Adipocyte (in vitro differentiated cells): ENCODE data around the gene SSX4.
"Not testable (repeated sequence)": the region's sequence is repeated elsewhere in the genome, so short reads cannot be mapped to it uniquely, and the experiment has no call there.

Experiments
- DNase-seq: peaks from one replicate; pipeline ENCODE4 v3.0.0-alpha.2; 2015; ENCODE audit warnings: low read depth
- H3K27me3 ChIP-seq: replicated peaks from 2 replicates; pipeline ENCODE4 v1.7.0; 2013; ENCODE audit warnings: mild to moderate bottlenecking, low read length, moderate library complexity; ENCODE audit not compliant: control insufficient read depth, insufficient read depth
- H3K36me3 ChIP-seq: 2 replicates; pipeline ENCODE4 v1.7.0; 2013; ENCODE audit warnings: low read length, mild to moderate bottlenecking, moderate library complexity; ENCODE audit not compliant: control insufficient read depth, insufficient read depth, severe bottlenecking
- H3K4me1 ChIP-seq: 2 replicates; pipeline ENCODE4 v1.7.0; 2013; ENCODE audit warnings: mild to moderate bottlenecking, low read length, moderate library complexity; ENCODE audit not compliant: control insufficient read depth, insufficient read depth
- H3K4me3 ChIP-seq: 2 replicates; pipeline ENCODE4 v1.7.0; 2013; ENCODE audit warnings: mild to moderate bottlenecking, low read length, moderate library complexity
- H3K9ac ChIP-seq: 2 replicates; pipeline ENCODE4 v1.7.0; 2013; ENCODE audit warnings: mild to moderate bottlenecking, low read length, moderate library complexity
- H3K9me3 ChIP-seq: 2 replicates; pipeline ENCODE4 v1.7.0; 2013; ENCODE audit warnings: mild to moderate bottlenecking, low read length, moderate library complexity; ENCODE audit not compliant: control insufficient read depth

Gene SSX4

DNA sequence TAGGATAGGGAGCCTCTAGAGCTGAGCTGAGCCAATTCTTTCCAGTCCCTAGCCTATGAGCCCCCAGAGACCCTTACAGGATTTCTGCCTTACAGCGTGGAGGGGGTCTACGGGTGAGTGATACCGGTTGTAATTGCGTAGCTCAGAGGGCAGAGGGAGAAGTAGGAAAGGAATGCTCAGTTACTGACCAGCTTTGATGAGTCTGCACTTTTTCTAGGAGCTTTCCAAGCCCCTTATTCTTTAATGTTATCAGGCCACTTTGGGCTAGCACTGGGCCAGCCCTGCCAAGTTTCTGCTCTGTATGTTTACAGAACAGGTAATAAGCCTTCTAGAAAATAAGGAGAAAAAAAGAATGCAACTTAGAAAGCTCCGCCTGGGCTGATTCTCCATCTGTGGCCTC, 46.3 kb downstream of the SSX4 start:
- DNase-seq, H3K4me3 ChIP-seq, H3K36me3 ChIP-seq, H3K4me1 ChIP-seq, H3K9ac ChIP-seq, H3K27me3 ChIP-seq, H3K9me3 ChIP-seq: not testable (repeated sequence)

DNA sequence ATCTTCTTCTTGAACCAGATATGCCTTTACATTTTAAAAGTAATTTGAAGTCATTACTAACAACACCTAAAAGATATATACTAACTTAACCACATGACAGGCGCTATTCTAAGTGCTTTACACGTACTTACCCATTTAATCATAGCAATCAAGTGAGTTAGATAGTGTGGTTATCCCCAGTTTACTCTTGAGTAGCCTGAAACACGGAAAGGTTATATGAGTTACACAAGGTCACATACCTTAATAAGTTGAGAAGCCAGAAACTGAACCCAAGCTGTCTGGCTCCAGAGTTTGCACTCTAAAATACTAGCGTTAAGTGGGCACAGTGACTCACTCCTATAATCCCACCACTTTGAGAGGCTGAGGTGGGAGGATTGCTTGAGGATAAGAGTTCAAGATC, 46.8 kb downstream of the SSX4 start:
- not testable (repeated sequence) for H3K27me3 ChIP-seq, H3K36me3 ChIP-seq, H3K4me1 ChIP-seq, H3K9me3 ChIP-seq, H3K9ac ChIP-seq, DNase-seq, H3K4me3 ChIP-seq

DNA sequence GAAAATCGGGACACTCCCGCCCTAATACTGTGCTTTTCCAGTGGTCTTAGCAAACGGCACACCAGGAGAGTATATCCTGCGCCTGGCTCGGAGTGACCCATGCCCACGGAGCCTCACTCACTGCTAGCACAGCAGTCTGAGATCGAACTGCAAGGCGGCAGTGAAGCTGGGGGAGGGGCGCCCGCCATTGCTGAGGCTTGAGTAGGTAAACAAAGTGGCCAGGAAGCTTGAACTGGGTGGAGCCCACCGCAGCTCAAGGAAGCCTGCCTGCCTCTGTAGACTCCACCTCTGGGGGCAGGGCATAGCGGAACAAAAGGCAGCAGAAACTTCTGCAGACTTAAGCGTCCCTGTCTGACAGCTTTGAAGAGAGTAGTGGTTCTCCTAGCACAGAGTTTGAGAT, 50.4 kb downstream of the SSX4 start:
- DNase-seq, H3K4me1 ChIP-seq, H3K36me3 ChIP-seq, H3K9me3 ChIP-seq, H3K4me3 ChIP-seq, H3K9ac ChIP-seq, H3K27me3 ChIP-seq: not testable (repeated sequence)
